ENCODE measurements around the gene ACSL1. TPM values are rescaled to one million over a fixed set of nuclear protein-coding genes. Genes with fewer than 3 reads are reported as not detected.

Gene ACSL1
- total RNA-seq, 1 donor from 2014 or later: 42.9 TPM

- no peaks in the 10 kb centered on the region for H3K27me3 ChIP-seq (ENCODE audit: control insufficient read depth, insufficient read depth, low read length)
- no peak for DNase-seq (ENCODE audit: low read depth)
- no peak for TF ChIP-seq CTCF (IDR thresholded peaks at IDR 0.05; ENCODE audit: insufficient read depth, low read length, poor library complexity, severe bottlenecking)
- H3K36me3 ChIP-seq (ENCODE audit: control insufficient read depth, insufficient read depth, low read length): no peaks in the 10 kb centered on the region
- H3K4me3 ChIP-seq (ENCODE audit: low read depth, low read length): peak overlapping the region; percentile 59
Measured at GRCh38 chr4:184734758-184735157, 91.0 kb downstream of the ACSL1 start.

- H3K27me3 ChIP-seq (ENCODE audit: control insufficient read depth, insufficient read depth, low read length): no peaks in the 10 kb centered on the region
- peak within 1 kb of the TSS; percentile 86 for H3K4me3 ChIP-seq (ENCODE audit: low read depth, low read length)
- H3K36me3 ChIP-seq (ENCODE audit: control insufficient read depth, insufficient read depth, low read length): no peaks in the 10 kb centered on the region
- peak; percentile 85 for DNase-seq (ENCODE audit: low read depth)
- no peak for TF ChIP-seq CTCF (IDR thresholded peaks at IDR 0.05; ENCODE audit: insufficient read depth, low read length, poor library complexity, severe bottlenecking)
Measured at GRCh38 chr4:184733654-184734524, 91.9 kb downstream of the ACSL1 start, which contains the start of gene CENPU. TSS of gene CENPU (minus strand) at chr4:184734096. CDS start at chr4:184734062, 34 bp downstream.

GRCh38 chr4:184732126-184732525 lies 93.6 kb downstream of the ACSL1 start:
- Histone ChIP-seq H3K4me3 (ENCODE audit: low read depth, low read length) (no peak overlapping the region), H3K27me3 (ENCODE audit: control insufficient read depth, insufficient read depth, low read length) (no peaks in the 10 kb centered on the region), H3K36me3 (ENCODE audit: control insufficient read depth, insufficient read depth, low read length) (no peaks in the 10 kb centered on the region)
- DNase-seq (ENCODE audit: low read depth): no peak
- TF ChIP-seq CTCF (IDR thresholded peaks at IDR 0.05; ENCODE audit: insufficient read depth, low read length, poor library complexity, severe bottlenecking): no peak

GRCh38 chr4:184731056-184731455 lies 94.7 kb downstream of the ACSL1 start:
- Histone ChIP-seq H3K36me3 (ENCODE audit: control insufficient read depth, insufficient read depth, low read length) (no peaks in the 10 kb centered on the region), H3K4me3 (ENCODE audit: low read depth, low read length) (no peak overlapping the region), H3K27me3 (ENCODE audit: control insufficient read depth, insufficient read depth, low read length) (no peaks in the 10 kb centered on the region)
- no peak for TF ChIP-seq CTCF (IDR thresholded peaks at IDR 0.05; ENCODE audit: insufficient read depth, low read length, poor library complexity, severe bottlenecking)
- no peak for DNase-seq (ENCODE audit: low read depth)

- TF ChIP-seq CTCF (IDR thresholded peaks at IDR 0.05; ENCODE audit: insufficient read depth, low read length, poor library complexity, severe bottlenecking): no peak
- no peak for DNase-seq (ENCODE audit: low read depth)
- H3K36me3 ChIP-seq (ENCODE audit: control insufficient read depth, insufficient read depth, low read length): no peaks in the 10 kb centered on the region
- H3K27me3 ChIP-seq (ENCODE audit: control insufficient read depth, insufficient read depth, low read length): no peaks in the 10 kb centered on the region
- H3K4me3 ChIP-seq (ENCODE audit: low read depth, low read length): no peak overlapping the region
Measured at GRCh38 chr4:184729946-184730345, 95.8 kb downstream of the ACSL1 start.

All from kidney epithelial cell (primary cell).